ENCODE data around the gene ASAH2B. TPM values are rescaled to one million over a fixed set of nuclear protein-coding genes. Genes with fewer than 3 reads are reported as not detected.

Gene ASAH2B
- total RNA-seq, 2 donors from 2014 or later: 3.5 to 4.2 TPM

DNA sequence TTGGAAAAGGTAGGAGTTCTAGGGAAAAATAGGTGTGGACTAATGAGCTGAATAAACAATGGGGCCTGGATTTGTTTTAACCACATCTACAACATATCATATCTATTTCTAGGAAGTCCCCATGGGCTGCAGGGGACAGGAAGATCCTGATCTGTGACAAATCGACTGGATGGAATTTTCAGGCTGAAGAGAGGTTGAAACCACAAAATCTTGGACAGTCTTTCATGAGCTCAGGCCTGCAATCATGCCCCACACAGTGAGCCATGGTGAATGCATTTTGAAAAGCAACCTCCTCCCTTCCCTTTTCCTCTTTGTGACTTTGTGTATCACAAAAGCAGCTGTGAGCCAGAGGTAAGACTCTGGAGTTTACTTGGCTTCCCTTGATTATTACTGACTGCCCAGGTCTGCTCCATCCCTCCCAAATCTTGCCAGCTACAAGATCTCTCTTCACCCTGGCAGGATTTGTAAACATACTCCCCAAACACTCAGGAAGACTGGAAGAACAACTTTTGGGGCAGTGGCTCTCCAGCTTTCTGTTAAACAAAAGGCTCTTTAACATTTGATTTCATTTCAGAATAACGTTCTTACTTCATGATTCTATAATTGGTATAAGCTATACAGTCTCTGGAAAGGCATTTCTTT is 66.4 kb downstream of the ASAH2B start:
- Histone ChIP-seq H3K36me3 (no peaks in the 10 kb centered on the region), H3K27ac (no peak overlapping the region), H3K4me3 (no peak overlapping the region), H3K4me1 (replicated peaks) (no peaks in the 10 kb centered on the region), H3K27me3 (replicated peaks; ENCODE audit: insufficient read depth) (no peaks in the 10 kb centered on the region), H3K9me3 (no peaks in the 10 kb centered on the region)
- intact Hi-C loops (cut with DNase I): no loop called here
- TF ChIP-seq, protein P1, sequence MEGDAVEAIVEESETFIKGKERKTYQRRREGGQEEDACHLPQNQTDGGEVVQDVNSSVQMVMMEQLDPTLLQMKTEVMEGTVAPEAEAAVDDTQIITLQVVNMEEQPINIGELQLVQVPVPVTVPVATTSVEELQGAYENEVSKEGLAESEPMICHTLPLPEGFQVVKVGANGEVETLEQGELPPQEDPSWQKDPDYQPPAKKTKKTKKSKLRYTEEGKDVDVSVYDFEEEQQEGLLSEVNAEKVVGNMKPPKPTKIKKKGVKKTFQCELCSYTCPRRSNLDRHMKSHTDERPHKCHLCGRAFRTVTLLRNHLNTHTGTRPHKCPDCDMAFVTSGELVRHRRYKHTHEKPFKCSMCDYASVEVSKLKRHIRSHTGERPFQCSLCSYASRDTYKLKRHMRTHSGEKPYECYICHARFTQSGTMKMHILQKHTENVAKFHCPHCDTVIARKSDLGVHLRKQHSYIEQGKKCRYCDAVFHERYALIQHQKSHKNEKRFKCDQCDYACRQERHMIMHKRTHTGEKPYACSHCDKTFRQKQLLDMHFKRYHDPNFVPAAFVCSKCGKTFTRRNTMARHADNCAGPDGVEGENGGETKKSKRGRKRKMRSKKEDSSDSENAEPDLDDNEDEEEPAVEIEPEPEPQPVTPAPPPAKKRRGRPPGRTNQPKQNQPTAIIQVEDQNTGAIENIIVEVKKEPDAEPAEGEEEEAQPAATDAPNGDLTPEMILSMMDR (IDR thresholded peaks at IDR 0.05): no peak
- TF ChIP-seq POLR2A (IDR thresholded peaks at IDR 0.05) (no peak), POLR2AphosphoS5 (IDR thresholded peaks at IDR 0.05) (no peak)
- DNase-seq (ENCODE audit: low spot score): no peak
- 24% methylated on average over 2 of the region's 2 CpGs for WGBS

DNA sequence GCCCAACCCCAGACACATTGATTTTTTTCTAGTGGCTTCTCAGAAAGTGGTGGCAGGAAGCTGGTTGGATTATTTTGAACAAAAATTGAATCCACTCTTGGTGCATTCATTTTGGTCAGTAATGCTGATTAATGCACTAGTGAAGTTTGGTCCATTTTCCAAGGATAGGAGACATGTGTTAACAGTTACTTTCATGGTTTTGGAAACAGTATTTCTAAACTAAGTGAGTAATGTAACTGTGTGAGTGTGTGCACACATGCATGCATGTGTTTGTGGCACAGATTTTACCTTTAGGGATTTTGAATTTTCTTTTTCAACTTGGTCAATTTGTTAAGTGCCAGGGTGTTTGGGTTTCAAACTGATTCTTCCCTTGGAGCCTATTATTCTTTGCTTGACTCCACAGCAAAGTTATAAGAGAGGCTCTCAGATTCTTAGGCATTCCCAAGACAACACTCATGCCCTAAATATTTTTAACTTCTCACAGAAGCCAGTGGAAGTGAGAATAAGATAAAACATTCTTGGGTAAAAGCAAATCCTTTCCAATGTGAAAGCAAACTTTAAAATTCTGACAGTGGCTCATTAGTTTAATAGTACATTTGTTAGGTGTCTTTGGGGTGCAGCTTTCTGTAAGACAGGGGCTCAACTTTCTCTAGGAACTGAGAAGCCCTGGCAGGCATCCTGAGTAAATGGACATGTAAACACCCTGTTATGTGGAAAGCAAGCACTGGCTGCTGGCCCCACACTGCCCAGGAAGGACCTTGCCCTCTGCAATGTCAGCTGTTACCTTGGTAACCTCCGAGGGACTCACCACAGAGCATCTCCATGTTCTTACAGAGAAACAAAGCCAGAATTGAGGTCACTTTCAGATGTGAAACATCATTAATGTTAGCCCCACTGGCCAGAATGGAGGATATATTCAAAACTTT is 68.4 kb downstream of the ASAH2B start:
- H3K4me3 ChIP-seq: no peak overlapping the region
- no peaks in the 10 kb centered on the region for H3K4me1 ChIP-seq (replicated peaks)
- no peaks in the 10 kb centered on the region for H3K27me3 ChIP-seq (replicated peaks; ENCODE audit: insufficient read depth)
- DNase-seq (ENCODE audit: low spot score): no peak
- WGBS: 13% methylated on average over 1 of the region's 1 CpG
- intact Hi-C loops (cut with DNase I): no loop called here
- no peak for TF ChIP-seq POLR2A (IDR thresholded peaks at IDR 0.05)
- no peak for TF ChIP-seq POLR2AphosphoS5 (IDR thresholded peaks at IDR 0.05)
- TF ChIP-seq, protein P1 (IDR thresholded peaks at IDR 0.05): no peak
- no peak overlapping the region for H3K27ac ChIP-seq
- H3K36me3 ChIP-seq: no peaks in the 10 kb centered on the region
- no peaks in the 10 kb centered on the region for H3K9me3 ChIP-seq

Other genes starting within 250 kb of the ASAH2B start
- 10 to 100 TPM; 67.0 to 68.2 TPM for gene SGMS1, start 116.0 kb upstream of the ASAH2B start, total RNA-seq
- not detected for gene A1CF, start 145.7 kb downstream of the ASAH2B start, total RNA-seq